ENCODE measurements around the gene ZNF48.
A peak's percentile ranks its signal among the peaks of the same experiment; 100 is the strongest.

Gene ZNF48

DNA sequence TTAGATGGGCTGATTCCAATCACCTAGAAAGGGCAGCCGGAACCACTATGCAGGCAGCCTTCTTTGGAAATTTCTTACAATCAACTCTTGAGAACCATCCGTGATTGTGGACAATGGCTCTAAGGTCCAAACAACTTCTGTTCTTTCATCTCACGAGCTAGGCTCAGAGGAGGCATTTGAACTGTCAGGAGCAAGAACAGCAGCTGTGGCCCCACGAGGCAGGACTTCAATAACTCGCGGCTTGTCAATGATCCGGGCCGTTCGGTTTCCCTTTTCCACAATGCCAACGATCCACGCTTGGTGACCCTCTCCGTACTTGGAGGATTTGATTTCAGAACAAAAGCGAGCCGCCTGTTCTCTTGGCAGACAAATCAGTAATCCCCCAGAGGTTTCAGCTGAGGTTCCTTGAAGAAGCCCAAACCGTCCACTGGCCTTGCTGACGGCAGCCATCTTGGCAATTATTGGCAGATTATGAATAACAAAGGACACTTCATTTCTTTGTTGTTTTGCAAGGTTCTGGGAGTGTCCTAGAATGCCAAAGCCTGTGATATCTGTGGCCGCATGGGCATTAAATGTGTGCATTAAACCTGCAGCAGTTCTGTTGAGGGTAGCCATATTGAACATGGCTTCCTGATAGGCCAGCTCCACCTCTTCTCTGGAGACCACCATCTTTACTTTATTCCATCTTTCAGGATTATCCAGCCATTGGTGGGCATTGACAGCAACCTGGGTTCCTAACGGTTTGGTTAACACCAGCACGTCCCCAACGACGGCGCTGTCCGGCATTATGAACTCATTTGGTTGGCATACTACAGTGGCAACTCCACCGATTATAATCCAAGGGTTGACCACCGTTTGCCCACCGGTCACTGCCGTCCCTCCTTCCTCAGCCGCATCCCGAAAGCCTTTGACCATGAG, 49.3 kb downstream of the ZNF48 start:
- no peak for TF ChIP-seq EZH2phosphoT487 (IDR thresholded peaks at IDR 0.05; ENCODE audit: low read depth)
- TF ChIP-seq, protein P1, sequence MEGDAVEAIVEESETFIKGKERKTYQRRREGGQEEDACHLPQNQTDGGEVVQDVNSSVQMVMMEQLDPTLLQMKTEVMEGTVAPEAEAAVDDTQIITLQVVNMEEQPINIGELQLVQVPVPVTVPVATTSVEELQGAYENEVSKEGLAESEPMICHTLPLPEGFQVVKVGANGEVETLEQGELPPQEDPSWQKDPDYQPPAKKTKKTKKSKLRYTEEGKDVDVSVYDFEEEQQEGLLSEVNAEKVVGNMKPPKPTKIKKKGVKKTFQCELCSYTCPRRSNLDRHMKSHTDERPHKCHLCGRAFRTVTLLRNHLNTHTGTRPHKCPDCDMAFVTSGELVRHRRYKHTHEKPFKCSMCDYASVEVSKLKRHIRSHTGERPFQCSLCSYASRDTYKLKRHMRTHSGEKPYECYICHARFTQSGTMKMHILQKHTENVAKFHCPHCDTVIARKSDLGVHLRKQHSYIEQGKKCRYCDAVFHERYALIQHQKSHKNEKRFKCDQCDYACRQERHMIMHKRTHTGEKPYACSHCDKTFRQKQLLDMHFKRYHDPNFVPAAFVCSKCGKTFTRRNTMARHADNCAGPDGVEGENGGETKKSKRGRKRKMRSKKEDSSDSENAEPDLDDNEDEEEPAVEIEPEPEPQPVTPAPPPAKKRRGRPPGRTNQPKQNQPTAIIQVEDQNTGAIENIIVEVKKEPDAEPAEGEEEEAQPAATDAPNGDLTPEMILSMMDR (IDR thresholded peaks at IDR 0.05; ENCODE audit: low read depth, low read length), result no peak
- H4K20me1 ChIP-seq (ENCODE audit: insufficient read depth, low read length), result no peaks in the 10 kb centered on the region
- peaks cover 22% of the 10 kb centered on the region for H3K36me3 ChIP-seq (replicated peaks; ENCODE audit: low read depth, low read length)
- H3K4me3 ChIP-seq (ENCODE audit: low read length), result peak overlapping the region; percentile 89
- H3K4me1 ChIP-seq (ENCODE audit: low read length), result peaks cover 20% of the 10 kb centered on the region
- no peaks in the 10 kb centered on the region for H3K27me3 ChIP-seq (ENCODE audit: low read depth, low read length)
- H3K9me3 ChIP-seq (ENCODE audit: insufficient read depth, low read length), result no peaks in the 10 kb centered on the region
- peak overlapping the region; percentile 89 for H3K4me2 ChIP-seq (ENCODE audit: low read length)
- peak overlapping the region; percentile 83 for H3K9ac ChIP-seq (ENCODE audit: low read length)
- H3K79me2 ChIP-seq (ENCODE audit: low read length), result peaks cover 18% of the 10 kb centered on the region
- H3K27ac ChIP-seq (ENCODE audit: low read length), result no peak overlapping the region
- H2AFZ ChIP-seq (ENCODE audit: low read depth, low read length), result no peak overlapping the region

DNA sequence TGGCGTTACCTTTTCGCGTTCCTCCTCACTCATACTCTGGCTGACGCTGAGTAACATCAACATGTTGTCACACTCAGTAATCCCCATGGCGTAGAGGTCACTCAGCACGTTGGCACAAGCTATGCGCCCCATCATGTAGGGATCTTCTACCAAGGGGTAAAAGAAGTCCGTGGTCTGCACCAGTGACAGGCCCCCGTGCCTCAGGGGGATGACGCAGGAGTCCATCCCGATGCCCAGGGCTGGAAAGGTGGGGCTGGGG, 49.9 kb downstream of the ZNF48 start:
- 0 out of 2 replicates have a peak overlapping the region, but pooled peaks have one; percentile 58 for H2AFZ ChIP-seq (ENCODE audit: low read depth, low read length)
- H4K20me1 ChIP-seq (ENCODE audit: insufficient read depth, low read length), result no peaks in the 10 kb centered on the region
- H3K9me3 ChIP-seq (ENCODE audit: insufficient read depth, low read length), result no peaks in the 10 kb centered on the region
- H3K79me2 ChIP-seq (ENCODE audit: low read length), result peaks cover 18% of the 10 kb centered on the region
- TF ChIP-seq EZH2phosphoT487 (IDR thresholded peaks at IDR 0.05; ENCODE audit: low read depth), result no peak
- TF ChIP-seq, protein P1 (IDR thresholded peaks at IDR 0.05; ENCODE audit: low read depth, low read length), result no peak
- H3K4me1 ChIP-seq (ENCODE audit: low read length), result peaks cover 18% of the 10 kb centered on the region
- H3K4me2 ChIP-seq (ENCODE audit: low read length), result peak overlapping the region; percentile 89
- peak overlapping the region; percentile 83 for H3K9ac ChIP-seq (ENCODE audit: low read length)
- H3K27ac ChIP-seq (ENCODE audit: low read length), result peak overlapping the region; percentile 68
- peaks cover 22% of the 10 kb centered on the region for H3K36me3 ChIP-seq (replicated peaks; ENCODE audit: low read depth, low read length)
- H3K4me3 ChIP-seq (ENCODE audit: low read length), result peak overlapping the region; percentile 89
- H3K27me3 ChIP-seq (ENCODE audit: low read depth, low read length), result no peaks in the 10 kb centered on the region

DNA sequence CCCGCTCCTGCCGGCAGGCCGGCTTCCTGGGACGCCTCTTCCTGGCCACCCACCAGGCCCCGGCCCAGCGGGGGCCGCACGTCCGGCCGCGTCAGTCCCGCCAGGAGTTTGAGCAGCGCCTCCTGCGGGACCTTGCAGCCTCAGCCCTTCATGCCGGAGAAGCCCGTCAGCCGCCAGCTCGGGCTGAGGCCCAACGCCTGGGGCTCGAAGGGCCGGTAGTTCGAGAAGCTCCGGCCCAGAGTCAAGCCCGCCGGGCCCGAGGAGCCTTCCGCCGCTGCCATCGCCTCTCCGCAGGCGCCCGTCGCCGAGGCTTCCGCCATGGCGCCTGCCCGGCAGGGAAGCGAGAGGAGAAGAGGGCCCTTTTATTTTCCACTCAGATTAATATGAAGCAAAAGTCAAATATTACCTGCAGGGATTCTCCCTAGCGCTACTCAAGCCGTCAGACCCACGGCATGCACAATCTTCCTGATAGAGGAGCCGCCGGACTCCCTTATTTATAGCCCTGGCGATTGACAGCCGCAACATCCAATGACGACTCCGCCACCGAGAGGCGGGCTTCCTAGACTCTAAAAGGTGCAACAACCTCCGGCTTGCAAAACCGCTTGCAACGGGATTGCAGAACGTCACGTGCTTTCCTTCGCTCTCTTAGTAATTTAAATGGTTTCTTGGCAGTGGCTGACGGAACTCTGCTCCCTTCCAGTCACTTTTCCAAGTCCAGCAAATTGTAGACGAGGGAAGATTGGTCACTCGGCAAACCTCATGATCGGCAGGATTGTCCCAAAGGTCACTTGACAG, 50.4 kb downstream of the ZNF48 start, which contains the start of gene SEPHS2:
SEPHS2 (minus strand) TSS at position 467 of the 795 bp plus-strand sequence; CDS start at position 320, 147 bp downstream.
- peaks cover 18% of the 10 kb centered on the region for H3K79me2 ChIP-seq (ENCODE audit: low read length)
- H3K36me3 ChIP-seq (replicated peaks; ENCODE audit: low read depth, low read length), result peaks cover 22% of the 10 kb centered on the region
- peaks cover 18% of the 10 kb centered on the region for H3K4me1 ChIP-seq (ENCODE audit: low read length)
- no peaks in the 10 kb centered on the region for H3K9me3 ChIP-seq (ENCODE audit: insufficient read depth, low read length)
- peak within 1 kb of the TSS; percentile 89 for H3K4me3 ChIP-seq (ENCODE audit: low read length)
- peak within 1 kb of the TSS; percentile 83 for H3K9ac ChIP-seq (ENCODE audit: low read length)
- H3K27me3 ChIP-seq (ENCODE audit: low read depth, low read length), result no peaks in the 10 kb centered on the region
- peak within 1 kb of the TSS; percentile 68 for H3K27ac ChIP-seq (ENCODE audit: low read length)
- no peaks in the 10 kb centered on the region for H4K20me1 ChIP-seq (ENCODE audit: insufficient read depth, low read length)
- TF ChIP-seq, protein P1 (IDR thresholded peaks at IDR 0.05; ENCODE audit: low read depth, low read length), result peak; percentile 46
- TF ChIP-seq EZH2phosphoT487 (IDR thresholded peaks at IDR 0.05; ENCODE audit: low read depth), result no peak
- H2AFZ ChIP-seq (ENCODE audit: low read depth, low read length), result peak within 1 kb of the TSS; percentile 88
- H3K4me2 ChIP-seq (ENCODE audit: low read length), result peak within 1 kb of the TSS; percentile 89

DNA sequence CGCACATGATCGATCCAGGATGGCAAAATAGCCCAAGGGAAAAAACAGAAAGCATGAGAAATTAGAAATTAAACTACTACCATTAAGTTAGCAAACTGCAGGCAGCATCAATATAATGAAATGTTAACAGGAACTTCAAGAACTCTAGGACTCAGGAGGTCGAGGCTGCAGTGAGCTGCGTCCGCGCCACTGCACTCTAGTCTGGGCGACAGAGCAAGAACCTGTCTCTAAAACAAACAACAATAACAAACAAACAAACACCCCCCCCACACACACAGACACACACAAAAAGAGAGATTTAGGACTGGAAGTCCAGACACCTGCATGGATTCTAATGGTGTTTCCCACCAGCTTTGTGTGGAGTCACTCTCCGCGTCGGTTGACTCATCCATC, 51.0 kb downstream of the ZNF48 start:
- no peaks in the 10 kb centered on the region for H3K27me3 ChIP-seq (ENCODE audit: low read depth, low read length)
- H4K20me1 ChIP-seq (ENCODE audit: insufficient read depth, low read length), result no peaks in the 10 kb centered on the region
- peak overlapping the region; percentile 89 for H3K4me2 ChIP-seq (ENCODE audit: low read length)
- peaks cover 18% of the 10 kb centered on the region for H3K79me2 ChIP-seq (ENCODE audit: low read length)
- peak overlapping the region; percentile 88 for H2AFZ ChIP-seq (ENCODE audit: low read depth, low read length)
- peak overlapping the region; percentile 20; the same call in 1 of the 2 replicates for H3K27ac ChIP-seq (ENCODE audit: low read length)
- TF ChIP-seq EZH2phosphoT487 (IDR thresholded peaks at IDR 0.05; ENCODE audit: low read depth), result no peak
- TF ChIP-seq, protein P1 (IDR thresholded peaks at IDR 0.05; ENCODE audit: low read depth, low read length), result no peak
- H3K36me3 ChIP-seq (replicated peaks; ENCODE audit: low read depth, low read length), result peaks cover 22% of the 10 kb centered on the region
- no peaks in the 10 kb centered on the region for H3K9me3 ChIP-seq (ENCODE audit: insufficient read depth, low read length)
- H3K9ac ChIP-seq (ENCODE audit: low read length), result peak overlapping the region; percentile 37; the same call in 1 of the 2 replicates
- peak overlapping the region; percentile 89 for H3K4me3 ChIP-seq (ENCODE audit: low read length)
- H3K4me1 ChIP-seq (ENCODE audit: low read length), result peaks cover 22% of the 10 kb centered on the region
